A673 (cell line): Measurements from ENCODE around the gene METTL9.

Experiments
- EZH2 ChIP-seq: fragments of 200-600 bp; sonication (generic); IDR thresholded peaks from 2 replicates; pipeline ENCODE4 v1.6.1; 2017; ENCODE audit warnings: borderline replicate concordance, low read depth, mild to moderate bottlenecking, mixed read lengths, antibody characterized with exemption, low read length; ENCODE audit not compliant: poor library complexity, severe bottlenecking
- TF ChIP-seq, protein P1 (sequence below): fragments of 300-800, 200-600 bp; sonication (generic); conservative IDR thresholded peaks from 2 replicates; pipeline ENCODE4 v1.5.1; 2017; ENCODE audit warnings: low read depth, mild to moderate bottlenecking, antibody characterized with exemption, low read length, moderate library complexity, mixed read lengths

DNA sequence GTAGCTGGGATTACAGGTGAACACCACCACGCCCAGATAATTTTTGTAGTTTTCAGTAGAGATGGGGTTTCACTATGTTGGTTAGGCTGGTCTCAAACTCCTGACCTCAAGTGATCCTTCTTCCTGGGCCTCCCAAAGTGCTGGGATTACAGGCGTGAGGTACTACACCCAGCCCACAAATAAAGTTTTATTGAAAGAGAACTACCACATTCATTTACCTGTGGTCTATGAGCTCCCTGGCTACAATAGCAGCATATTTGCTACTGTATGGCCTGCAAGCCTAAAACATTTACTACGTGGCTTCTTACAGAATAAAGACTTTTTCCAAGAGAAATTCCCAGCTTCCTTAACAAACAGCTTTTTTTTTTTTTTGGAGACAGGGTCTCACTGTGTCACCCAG is 3.4 kb downstream of the METTL9 start:
- no peak for TF ChIP-seq EZH2
- TF ChIP-seq, protein P1, sequence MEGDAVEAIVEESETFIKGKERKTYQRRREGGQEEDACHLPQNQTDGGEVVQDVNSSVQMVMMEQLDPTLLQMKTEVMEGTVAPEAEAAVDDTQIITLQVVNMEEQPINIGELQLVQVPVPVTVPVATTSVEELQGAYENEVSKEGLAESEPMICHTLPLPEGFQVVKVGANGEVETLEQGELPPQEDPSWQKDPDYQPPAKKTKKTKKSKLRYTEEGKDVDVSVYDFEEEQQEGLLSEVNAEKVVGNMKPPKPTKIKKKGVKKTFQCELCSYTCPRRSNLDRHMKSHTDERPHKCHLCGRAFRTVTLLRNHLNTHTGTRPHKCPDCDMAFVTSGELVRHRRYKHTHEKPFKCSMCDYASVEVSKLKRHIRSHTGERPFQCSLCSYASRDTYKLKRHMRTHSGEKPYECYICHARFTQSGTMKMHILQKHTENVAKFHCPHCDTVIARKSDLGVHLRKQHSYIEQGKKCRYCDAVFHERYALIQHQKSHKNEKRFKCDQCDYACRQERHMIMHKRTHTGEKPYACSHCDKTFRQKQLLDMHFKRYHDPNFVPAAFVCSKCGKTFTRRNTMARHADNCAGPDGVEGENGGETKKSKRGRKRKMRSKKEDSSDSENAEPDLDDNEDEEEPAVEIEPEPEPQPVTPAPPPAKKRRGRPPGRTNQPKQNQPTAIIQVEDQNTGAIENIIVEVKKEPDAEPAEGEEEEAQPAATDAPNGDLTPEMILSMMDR: no peak
